ENCODE measurements around the gene ZNF362.

- TF ChIP-seq CTCF (conservative IDR thresholded peaks at IDR 0.05; ENCODE audit: low read length) (no peak), EZH2phosphoT487 (IDR thresholded peaks at IDR 0.05; ENCODE audit: borderline replicate concordance, low read depth, low read length) (no peak)
Measured at GRCh38 chr1:33332881-33333280, 76.6 kb downstream of the ZNF362 start.
